Epithelial cell of proximal tubule (primary cell): Measurements from ENCODE around the gene KCNJ14. TPM values are rescaled to one million over a fixed set of nuclear protein-coding genes. Genes with fewer than 3 reads are reported as not detected.
A peak's percentile ranks its signal among the peaks of the same experiment; 100 is the strongest.

ENCODE experiments used
- DNase-seq: peaks from one replicate; pipeline ENCODE4 v3.0.0-alpha.2; 2011; ENCODE audit warnings: low read depth
- H3K4me3 ChIP-seq: 2 replicates; pipeline ENCODE4 v1.5.1; 2011; ENCODE audit warnings: low read depth, mild to moderate bottlenecking, low read length
- CTCF ChIP-seq: conservative IDR thresholded peaks from 2 replicates; pipeline ENCODE4 v1.5.1; 2012; ENCODE audit warnings: low read depth, mild to moderate bottlenecking, low read length
- total RNA-seq: library from RNA; depleted of rRNA; stranded (reverse); fragments of >200 nt; gene quantifications from 2 replicates; pipeline ENCODE4 v1.2.3, GENCODE V29; 2015

The KCNJ14 gene
- total RNA-seq, 1 donor from 2014 or later: 0.06 TPM

- no peak overlapping the region for H3K4me3 ChIP-seq
- no peak for DNase-seq
- no peak for TF ChIP-seq CTCF
Observed at GRCh38 chr19:48436586-48436985, 18.8 kb upstream of the KCNJ14 start.

- no peak for DNase-seq
- no peak overlapping the region for H3K4me3 ChIP-seq
- no peak for TF ChIP-seq CTCF
Observed at GRCh38 chr19:48441360-48442050, 13.9 kb upstream of the KCNJ14 start.

GRCh38 chr19:48442116-48443035, 13.0 kb upstream of the KCNJ14 start:
- TF ChIP-seq CTCF: no peak
- DNase-seq: no peak
- no peak overlapping the region for H3K4me3 ChIP-seq

- peak overlapping the region; percentile 11 for H3K4me3 ChIP-seq
- TF ChIP-seq CTCF: no peak
- DNase-seq: no peak
Observed at GRCh38 chr19:48443256-48443655, 12.1 kb upstream of the KCNJ14 start.

GRCh38 chr19:48443731-48444128, 11.6 kb upstream of the KCNJ14 start:
- no peak for DNase-seq
- no peak for TF ChIP-seq CTCF
- peak overlapping the region; percentile 100 for H3K4me3 ChIP-seq

- TF ChIP-seq CTCF: no peak
- DNase-seq: no peak
- H3K4me3 ChIP-seq: peak overlapping the region; percentile 100
Observed at GRCh38 chr19:48444129-48444935, 11.0 kb upstream of the KCNJ14 start.
